WERI-Rb-1 (cell line): ENCODE results near the gene ECHS1.
"Not testable (repeated sequence)": the region's sequence is repeated elsewhere in the genome, so short reads cannot be mapped to it uniquely, and the experiment has no call there.

Experiments
- DNase-seq: peaks from one replicate; pipeline ENCODE4 v3.0.0-alpha.2; 2020
- H3K27ac ChIP-seq: fragments of 250-450 bp; sonication (Bioruptor Pico); 2 replicates; pipeline ENCODE4 v1.5.1; 2020; ENCODE audit warnings: mild to moderate bottlenecking, moderate library complexity
- H3K27me3 ChIP-seq: fragments of 250-450 bp; sonication (Bioruptor Pico); 2 replicates; pipeline ENCODE4 v1.5.1; 2021; ENCODE audit warnings: mild to moderate bottlenecking, low read depth, moderate library complexity; ENCODE audit not compliant: insufficient read depth, severe bottlenecking
- H3K36me3 ChIP-seq: fragments of 250-450 bp; sonication (Bioruptor Pico); 2 replicates; pipeline ENCODE4 v1.5.1; 2020; ENCODE audit warnings: mild to moderate bottlenecking, moderate library complexity
- H3K4me3 ChIP-seq: 2 replicates; pipeline ENCODE4 v1.5.1; 2011; ENCODE audit warnings: low read depth, mild to moderate bottlenecking, control low read depth, low read length
- H3K9me3 ChIP-seq: fragments of 250-450 bp; sonication (Bioruptor Pico); 2 replicates; pipeline ENCODE4 v1.5.1; 2021; ENCODE audit warnings: mild to moderate bottlenecking, moderate library complexity; ENCODE audit not compliant: severe bottlenecking
- CTCF ChIP-seq: IDR thresholded peaks from 2 replicates; pipeline ENCODE4 v1.5.1; 2011; ENCODE audit warnings: low read depth, mild to moderate bottlenecking, control low read depth, inconsistent platforms, low read length

The ECHS1 gene

GRCh38 chr10:133419211-133419950 is 46.2 kb upstream of the ECHS1 start:
- H3K27ac ChIP-seq, result no peak overlapping the region
- peaks cover 7% of the 10 kb centered on the region for H3K9me3 ChIP-seq
- no peak overlapping the region for H3K4me3 ChIP-seq
- H3K27me3 ChIP-seq, result no peaks in the 10 kb centered on the region
- DNase-seq, result no peak
- TF ChIP-seq CTCF, result no peak
- H3K36me3 ChIP-seq, result peaks cover 17% of the 10 kb centered on the region

GRCh38 chr10:133418289-133418993 is 45.3 kb upstream of the ECHS1 start:
- no peak overlapping the region for H3K27ac ChIP-seq
- TF ChIP-seq CTCF, result no peak
- no peak for DNase-seq
- peaks cover 17% of the 10 kb centered on the region for H3K36me3 ChIP-seq
- no peak overlapping the region for H3K4me3 ChIP-seq
- no peaks in the 10 kb centered on the region for H3K27me3 ChIP-seq
- peaks cover 7% of the 10 kb centered on the region for H3K9me3 ChIP-seq

GRCh38 chr10:133415752-133416151 is 42.6 kb upstream of the ECHS1 start:
- Histone ChIP-seq H3K9me3 (peaks cover 16% of the 10 kb centered on the region), H3K27me3 (no peaks in the 10 kb centered on the region), H3K4me3 (no peak overlapping the region), H3K36me3 (peaks cover 38% of the 10 kb centered on the region), H3K27ac (no peak overlapping the region)
- TF ChIP-seq CTCF, result no peak
- no peak for DNase-seq

GRCh38 chr10:133414401-133414800 is 41.2 kb upstream of the ECHS1 start:
- not testable (repeated sequence) for H3K4me3 ChIP-seq, DNase-seq, H3K27ac ChIP-seq, H3K27me3 ChIP-seq
- Histone ChIP-seq H3K9me3 (peaks cover 16% of the 10 kb centered on the region), H3K36me3 (peaks cover 52% of the 10 kb centered on the region)

DNA sequence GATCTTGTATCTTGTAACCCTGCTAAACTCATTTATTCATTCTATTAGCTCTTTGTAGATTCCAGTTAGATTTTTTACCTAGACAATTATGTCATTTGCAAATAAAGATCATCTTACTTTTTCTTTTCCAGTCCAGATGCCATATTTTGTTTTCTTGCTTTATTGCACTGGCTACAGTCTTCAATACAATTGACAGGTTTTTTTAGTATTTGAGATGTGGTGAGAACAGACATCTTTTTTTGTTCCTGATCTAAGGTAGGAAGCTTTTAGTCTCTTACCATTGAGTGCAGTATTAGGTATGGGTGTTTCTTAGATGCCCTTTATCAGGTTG is 39.2 kb upstream of the ECHS1 start:
- Histone ChIP-seq H3K4me3 (no peak overlapping the region), H3K27ac (no peak overlapping the region), H3K9me3 (peaks cover 16% of the 10 kb centered on the region), H3K36me3 (peaks cover 65% of the 10 kb centered on the region), H3K27me3 (no peaks in the 10 kb centered on the region)
- DNase-seq, result no peak
- no peak for TF ChIP-seq CTCF

DNA sequence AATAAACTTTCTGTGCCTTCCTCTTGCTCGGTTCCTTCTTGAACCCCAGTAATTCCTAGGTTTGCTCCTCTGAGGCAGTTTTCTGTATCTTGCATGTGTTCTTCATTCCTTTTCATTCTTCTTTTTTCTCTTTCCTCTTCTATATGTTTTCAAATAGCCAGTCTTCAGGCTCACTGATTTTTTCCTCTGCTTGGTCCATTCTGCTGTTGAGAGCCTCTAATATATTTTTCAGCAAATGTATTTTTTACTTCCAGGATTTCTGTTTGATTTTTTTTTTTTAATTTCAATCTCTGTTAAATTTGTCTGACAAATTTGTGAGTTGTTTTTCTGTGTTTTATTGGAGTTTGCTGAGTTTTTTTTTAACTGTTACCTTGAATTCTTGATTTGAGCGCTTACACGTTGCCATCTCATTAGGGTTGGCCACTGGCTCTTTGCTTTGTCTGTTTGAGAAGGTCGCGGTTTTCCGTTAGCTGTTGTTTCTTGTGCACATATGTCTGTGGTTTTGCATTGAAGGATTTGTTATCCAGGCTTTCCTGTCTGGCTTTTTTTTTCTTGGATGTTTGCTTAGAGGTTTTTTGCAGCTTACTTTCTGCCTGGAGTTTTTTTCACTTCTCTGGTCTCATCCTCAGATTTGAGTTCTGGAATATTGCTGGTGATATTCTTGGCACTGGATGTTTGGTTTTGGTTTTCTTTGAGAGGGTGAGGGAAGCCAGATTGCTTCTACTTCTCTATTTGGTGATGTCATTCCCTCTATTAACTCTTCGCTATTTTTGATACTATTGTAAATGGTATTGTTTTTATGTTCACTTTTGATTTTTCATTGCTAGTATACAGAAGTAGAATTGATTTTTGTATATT is 38.6 kb upstream of the ECHS1 start:
- Histone ChIP-seq H3K36me3 (peaks cover 71% of the 10 kb centered on the region), H3K9me3 (peaks cover 16% of the 10 kb centered on the region), H3K27me3 (no peaks in the 10 kb centered on the region), H3K4me3 (no peak overlapping the region), H3K27ac (no peak overlapping the region)
- no peak for TF ChIP-seq CTCF
- no peak for DNase-seq
